GM21723 (cell line): Measurements from ENCODE around the gene FGA.
"Not testable (repeated sequence)": the region's sequence is repeated elsewhere in the genome, so short reads cannot be mapped to it uniquely, and the experiment has no call there.

Experiments
- ATAC-seq: cut with Tn5 transposase; IDR thresholded peaks from one replicate; pipeline ENCODE4 v1.9.1; 2021; ENCODE audit warnings: mild to moderate bottlenecking, moderate library complexity; ENCODE audit not compliant: unreplicated experiment

The FGA gene

DNA sequence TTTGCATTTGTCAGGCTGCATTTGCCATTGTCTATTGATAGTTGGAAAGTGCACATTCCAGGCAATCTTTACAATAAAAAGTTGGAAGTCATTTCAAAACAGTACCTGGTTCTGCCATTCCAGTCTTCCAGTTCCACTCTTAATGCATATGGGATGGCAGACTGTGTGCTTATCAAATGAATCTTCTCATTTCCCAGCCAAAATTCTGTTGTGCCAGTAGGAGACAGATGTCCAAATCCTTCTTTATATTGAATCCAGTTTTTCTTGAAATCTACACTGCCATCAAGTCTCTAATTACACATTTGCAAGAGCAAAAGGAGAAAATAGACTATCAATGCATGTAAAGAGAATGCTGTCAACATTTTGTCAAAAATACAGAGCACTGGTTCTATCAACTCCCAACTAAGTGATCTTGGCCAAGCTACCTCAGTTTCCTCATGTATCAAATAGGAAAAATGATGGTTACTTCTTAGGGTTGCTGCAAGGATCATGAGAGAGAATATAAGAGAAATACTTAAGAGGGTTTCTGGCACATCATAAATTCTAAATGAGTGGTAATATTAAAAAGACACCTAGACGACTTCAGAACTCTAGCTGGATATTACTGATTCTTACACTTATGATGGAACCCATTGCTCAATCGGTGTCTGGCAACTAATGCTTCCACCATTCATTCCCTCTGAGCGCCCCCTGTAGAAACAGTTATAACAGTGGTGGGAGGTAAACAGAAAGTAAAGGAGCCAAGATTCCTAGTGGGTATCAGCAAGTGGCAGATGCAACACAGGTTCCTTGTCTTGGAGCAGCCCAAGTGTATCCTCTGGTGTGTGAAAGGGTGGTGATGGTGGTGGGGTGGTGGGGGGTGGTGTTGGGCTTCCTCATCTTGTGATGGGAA lies 18.1 kb upstream of the FGA start:
- no peak for ATAC-seq

DNA sequence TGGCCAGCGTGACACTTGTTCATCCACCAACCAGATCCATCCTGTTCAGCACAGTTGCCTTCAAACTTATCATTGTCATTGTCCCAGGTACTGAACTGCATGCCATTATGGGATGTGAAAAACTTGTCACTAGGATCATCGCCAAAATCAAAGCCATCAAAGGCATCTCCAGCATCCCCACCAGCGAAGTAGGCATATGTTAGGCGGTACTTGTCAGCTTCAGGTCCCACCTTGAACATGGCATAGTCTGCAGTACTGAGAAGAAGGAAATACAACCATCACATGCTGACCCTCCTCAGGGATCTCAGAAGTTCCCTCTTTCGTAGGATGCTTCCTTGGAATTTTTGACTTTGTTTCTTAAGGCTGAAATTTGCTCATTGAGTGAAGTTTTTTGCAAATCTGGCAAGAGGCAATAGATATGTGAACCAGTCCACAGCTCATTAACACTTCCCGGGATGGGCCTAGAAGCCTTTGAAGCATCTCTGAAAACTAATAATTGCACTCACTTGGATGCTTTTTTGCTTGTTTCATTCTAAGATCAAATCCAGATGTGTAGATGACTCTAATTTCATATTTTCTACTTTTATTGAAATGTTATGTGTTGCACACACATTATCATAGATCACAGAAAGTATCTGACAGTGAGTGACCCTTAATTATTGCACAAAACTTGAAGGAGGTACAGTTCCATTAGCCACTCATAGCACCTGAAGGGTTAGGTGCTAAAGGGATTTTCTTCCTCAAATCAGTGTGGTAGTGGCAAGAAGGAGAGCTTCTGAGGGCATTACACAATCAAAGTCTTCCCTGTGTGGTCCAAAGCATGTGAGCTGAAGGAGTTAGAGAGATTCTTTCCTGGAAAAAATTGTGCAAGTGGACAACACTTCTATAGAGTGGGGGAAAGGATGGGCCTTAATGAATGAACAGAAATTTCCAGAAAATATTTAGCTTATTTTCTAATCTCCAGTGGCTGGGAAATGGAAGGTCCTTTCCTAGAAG lies 16.5 kb upstream of the FGA start:
- no peak for ATAC-seq

DNA sequence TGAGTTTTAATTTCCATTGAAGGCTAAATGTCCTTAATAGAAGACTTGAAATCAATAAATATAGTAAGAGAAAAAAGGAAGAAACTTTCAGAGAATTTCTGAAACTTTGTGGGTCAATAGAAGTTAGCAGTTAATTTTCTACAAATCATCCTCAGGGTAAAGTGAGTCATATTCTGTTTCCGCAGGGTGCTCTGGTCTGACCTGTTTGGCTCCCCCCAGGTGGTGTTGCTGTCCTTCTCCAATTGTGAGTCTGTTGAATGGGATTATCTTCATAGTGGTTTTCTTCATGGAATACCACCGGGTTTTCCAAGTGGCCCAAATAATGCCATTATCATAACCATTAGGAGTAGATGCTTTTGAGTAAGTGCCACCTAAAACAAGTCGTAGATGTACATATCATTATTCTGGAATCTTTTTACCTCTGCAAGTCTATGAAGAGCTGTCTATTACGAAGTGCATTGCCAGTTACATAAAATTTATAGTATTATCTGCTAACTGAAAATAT lies 14.2 kb upstream of the FGA start:
- ATAC-seq: no peak

DNA sequence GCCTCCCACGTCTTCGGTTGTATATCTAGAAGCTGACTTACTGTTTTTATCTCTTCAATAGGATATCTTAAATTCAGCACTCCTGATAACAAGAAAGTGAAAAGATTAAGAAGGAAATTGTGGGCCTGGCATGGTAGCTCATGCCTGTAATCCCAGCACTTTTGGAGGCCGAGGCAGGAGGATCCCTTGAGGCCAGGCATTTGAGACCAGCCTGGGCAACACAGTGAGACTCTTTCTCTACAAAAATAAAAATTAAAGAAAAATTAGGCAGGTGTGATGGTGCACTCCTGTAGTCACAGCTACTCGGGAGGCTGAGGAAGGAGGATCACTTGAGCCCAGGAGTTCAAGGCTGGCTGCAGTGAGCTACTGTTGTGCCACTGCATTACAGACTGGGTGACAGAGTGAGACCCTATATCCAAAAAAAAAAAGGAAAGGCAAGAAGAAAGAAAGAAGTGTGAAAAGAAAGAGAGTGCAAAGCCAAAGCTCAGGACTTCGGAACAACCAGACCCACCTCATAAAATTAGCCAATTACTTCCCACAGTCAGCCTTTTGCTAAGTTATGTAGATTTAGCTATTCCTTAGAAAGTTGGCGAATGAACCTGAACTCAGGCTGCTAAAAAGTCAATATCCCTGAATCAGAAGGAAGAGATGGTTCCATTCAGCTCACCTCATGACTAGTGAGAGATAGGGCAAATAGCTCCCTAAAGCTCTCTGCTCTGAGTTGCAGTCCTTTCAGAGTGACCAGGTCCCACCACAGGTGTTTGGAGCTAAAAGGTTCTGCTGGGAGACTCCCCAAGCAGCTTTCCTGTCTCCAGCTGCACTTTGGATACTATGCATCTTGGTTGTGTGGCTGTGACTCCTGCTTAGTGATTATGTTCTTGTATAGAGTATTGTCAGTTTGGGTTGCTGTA lies 12.7 kb upstream of the FGA start:
- ATAC-seq: no peak

DNA sequence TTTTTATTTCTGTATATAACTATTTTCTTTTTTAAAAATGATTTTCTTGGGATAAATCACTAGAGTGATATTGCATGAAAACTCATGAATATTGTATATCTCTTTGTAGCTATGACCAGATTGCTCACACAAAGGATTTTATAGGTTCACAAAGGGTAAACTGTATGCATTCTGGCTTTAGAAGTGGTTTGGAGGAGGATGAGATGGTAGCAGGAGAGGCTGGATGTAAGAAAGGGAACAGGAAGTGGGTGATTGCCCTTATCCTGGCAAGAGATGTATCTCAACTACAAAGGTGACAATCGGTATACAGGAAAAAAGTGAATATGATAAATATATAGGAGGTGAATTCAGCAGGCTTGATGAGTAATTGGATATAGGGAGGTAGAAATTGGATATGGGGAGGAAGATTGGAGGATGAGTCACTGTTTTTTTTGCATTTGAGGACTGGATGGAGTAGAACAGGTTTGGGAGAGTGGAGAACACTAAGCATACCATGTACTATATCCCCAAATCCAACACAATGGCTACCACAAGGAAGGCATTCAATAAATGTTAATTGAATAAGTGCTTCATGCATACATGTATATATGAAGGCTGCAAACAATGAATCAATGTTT lies 12.0 kb upstream of the FGA start:
- no peak for ATAC-seq

DNA sequence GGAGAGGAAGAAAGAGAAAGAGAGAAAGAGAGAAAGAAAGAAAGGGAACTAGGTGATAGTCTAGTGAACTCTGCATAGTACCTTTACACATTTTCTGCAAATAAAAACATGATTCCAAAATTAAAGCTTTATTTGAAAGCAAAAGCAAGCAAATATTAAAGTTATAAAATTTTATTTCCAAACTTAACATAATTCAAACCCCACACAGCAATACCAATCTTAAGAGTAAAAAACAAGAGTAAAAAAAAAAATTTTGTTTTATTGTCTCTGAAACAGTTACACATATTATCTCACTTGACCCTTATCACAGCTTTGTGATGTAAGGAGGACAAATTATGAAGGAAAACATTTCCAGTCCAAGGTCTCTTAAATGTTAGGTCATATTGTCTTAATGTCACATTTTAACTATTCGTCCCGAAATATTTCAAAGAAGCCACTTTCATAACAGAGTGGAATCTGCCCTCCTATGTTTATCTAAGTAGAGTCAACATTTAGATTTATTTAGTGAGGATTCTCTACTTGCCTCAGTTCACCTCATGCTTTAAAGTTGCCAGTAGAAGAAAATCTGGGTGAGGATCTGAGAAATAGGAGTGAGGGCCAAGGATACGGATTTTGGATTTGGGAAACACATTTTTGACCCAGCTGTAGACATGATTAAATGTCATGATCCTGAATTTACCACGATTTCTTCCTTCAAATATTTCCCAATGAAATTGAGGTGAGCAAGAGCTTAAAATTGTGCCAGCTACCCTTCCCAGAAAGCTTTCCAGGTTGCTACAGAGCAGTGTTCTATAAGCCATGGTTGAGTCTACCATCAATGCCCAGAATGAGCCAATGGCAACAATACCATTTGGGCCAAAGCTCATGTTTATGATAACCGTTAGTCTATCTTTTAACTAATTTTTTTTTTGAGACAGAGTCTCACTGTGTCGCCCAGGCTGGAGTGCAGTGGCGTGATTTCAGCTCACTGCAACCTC lies 7.5 kb upstream of the FGA start:
- no peak for ATAC-seq

DNA sequence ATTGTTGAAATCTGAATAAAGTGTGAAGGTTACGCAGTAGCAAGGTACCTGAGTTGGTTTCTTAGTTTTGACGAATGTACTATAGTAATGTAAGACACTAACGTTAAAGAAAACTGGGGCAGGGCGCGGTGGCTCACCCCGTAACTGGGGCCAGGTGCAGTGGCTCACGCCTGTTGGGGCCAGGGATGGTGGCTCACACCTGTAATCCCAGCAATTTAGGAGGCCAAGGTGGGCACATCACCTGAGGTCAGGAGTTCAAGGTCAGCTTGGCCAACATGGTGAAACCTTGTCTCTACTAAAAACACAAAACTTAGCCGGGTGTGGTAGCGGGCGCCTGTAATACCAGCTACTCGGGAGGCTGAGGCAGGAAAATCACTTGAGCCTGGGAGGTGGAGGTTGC lies 6.7 kb upstream of the FGA start:
- not testable (repeated sequence) for ATAC-seq

DNA sequence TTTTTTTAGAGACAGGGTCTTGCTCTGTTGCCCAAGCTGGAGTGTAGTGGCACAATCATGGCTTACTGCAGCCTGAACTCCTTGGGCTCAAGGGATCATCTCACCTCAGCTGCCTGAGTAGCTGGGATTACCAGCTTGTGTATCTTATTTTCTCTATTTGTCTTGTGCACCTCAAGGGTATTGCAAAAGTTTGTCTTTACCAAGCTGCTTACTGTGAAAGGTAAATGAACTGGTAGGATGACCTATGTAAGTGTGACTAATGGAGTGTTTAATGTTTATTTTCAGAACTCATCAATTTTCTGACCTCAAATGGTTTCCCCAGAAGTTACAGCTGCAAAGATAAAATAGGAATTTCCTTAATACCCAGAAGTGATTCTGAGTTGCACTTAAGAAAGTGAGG lies 5.3 kb upstream of the FGA start:
- no peak for ATAC-seq

DNA sequence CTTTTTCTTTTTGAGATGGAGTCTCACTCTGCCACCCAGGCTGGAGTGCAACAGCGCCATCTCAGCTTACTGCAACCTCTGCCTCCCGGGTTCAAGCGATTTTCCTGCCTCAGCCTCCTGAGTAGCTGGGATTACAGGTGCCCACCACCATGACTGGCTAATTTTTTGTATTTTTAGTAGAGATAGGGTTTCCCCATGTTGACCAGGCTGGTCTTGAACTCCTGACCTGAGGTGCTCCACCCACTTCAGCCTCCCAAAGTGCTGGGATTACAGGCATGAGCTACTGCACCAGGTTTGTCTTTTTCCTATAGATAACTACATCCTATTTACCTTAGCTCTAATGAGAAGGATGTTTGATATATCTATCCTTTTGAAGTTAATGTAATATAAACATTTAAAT lies 3.8 kb upstream of the FGA start:
- ATAC-seq: not testable (repeated sequence)

DNA sequence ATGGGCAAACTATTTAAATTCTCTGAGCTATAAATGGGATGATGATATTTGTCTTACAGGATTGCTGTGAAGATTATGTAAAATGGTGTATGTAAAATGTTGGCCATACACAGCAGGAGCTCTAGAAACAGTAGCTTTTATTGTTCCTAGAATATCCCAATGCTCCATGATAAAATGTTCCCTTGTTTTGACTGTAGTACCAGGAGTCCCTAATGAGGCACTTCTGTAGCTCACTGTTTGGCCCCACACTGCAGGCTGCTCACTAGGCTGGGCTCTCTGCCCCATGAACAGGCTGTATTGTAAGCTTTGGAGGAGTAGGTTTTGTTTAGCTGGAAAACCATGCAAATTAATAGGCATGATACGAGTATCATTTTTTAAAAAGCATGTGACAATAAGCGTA lies 3.3 kb upstream of the FGA start:
- no peak for ATAC-seq

DNA sequence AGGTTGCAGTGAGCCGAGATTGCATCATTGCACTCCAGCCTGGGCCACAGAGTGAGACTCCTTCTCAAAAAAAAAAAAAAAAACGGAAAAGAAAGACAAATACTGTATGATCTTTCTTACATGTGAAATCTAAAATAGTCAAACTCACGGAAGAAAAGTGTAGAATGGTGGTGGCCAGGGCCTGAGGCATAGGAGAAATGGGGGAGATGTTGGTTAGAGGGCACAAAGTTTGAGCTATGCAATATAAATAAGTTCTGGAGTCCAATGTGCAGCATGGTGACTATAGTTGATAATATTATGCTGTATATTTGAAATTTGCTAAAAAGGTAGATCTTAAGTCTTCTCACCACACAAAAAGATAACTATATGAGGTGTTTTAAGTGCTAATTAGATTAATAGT lies 1.3 kb upstream of the FGA start:
- no peak for ATAC-seq

DNA sequence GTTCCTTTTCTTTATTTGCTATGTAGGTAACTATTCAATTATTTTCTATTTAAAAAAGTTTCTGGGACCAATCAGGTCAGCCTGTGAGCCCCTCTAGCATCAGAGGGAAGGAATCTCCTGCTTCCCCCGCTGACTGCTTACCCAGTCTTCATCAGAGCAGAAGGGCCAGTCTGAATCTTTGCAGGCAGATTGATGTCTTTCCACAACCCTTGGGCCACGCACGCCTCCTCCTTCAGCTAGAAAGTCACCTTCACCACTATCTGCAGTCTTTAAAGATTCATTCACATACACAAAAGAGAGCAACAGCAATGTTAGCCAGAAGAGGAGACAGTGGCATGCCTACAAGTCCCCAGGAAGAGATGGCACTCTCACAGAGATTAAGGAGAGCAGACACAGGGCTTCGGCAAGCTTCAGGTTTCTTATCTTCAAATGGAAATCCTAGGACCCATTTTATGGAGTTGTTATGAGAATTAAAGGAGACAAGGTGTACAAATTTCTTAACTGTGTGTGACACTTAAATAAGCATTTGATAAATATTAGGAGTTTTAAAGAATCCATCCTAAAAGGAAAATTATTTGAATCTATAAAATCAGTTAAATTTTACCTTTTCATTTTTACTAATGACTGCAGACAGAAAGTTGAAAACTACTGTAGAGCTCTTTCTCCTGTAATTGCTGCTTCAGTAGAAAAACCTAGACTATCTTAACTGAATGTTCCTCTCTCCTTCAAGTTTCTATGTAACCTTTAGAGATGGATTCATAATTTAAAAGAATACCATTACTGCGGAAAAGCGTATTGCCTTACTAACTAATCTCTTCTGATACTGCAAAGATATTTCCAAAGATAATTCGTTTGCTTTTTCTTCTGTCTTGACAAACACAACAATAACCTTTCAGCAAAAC lies 995 bp downstream of the FGA start:
- ATAC-seq: no peak

DNA sequence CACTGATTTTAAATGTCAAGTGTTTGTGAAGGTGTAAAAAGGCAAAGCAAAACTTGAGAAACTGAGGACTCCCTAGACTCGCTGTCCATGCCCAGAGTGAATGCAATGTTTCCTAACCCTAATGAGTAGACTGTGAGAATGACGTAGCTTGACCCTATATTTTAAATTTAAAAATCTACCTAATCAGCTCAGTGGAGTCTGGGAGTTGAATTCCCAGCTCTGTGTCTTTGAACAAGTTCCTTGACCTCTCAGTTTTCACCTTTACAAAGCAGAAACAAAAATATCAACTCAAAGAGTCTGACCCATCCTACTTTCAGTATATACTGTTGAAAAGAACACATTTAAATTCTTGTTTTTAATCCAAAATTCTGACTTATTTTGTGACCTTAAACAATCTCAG lies 2.3 kb downstream of the FGA start:
- no peak for ATAC-seq

DNA sequence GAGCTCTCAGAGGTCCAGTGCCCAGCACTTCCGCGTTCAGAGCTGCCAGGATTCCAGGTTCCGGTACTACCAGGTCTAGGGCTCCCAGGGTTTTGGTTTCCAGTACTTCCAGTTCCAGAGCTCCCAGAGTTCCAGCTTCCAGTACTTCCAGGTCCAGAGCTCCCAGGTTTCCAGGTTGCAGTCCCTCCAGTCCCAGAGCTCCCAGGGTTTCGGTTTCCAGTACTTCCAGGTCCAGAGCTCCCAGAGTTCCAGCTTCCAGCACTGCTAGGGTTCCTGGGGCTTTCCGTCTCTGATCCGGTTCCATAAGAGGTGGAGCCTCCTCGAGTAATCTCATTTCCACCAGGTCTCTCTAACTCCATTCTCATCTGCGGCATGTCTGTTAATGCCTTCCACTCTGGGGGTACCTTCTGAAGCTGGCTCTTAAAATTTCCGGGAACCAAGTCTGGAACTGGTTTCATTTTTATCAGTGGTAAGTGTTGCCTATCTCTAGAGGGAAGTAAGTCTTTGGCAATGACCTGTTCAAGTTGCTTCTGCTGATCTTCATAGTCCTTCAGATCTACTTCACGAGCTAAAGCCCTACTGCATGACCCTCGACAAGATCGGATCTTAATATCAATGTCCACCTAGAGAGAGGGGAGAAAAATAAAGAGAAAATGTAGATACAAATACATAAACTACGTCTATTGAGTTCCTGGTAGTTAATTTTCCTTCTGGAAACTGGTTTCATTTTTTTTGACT lies 4.1 kb downstream of the FGA start:
- no peak for ATAC-seq

DNA sequence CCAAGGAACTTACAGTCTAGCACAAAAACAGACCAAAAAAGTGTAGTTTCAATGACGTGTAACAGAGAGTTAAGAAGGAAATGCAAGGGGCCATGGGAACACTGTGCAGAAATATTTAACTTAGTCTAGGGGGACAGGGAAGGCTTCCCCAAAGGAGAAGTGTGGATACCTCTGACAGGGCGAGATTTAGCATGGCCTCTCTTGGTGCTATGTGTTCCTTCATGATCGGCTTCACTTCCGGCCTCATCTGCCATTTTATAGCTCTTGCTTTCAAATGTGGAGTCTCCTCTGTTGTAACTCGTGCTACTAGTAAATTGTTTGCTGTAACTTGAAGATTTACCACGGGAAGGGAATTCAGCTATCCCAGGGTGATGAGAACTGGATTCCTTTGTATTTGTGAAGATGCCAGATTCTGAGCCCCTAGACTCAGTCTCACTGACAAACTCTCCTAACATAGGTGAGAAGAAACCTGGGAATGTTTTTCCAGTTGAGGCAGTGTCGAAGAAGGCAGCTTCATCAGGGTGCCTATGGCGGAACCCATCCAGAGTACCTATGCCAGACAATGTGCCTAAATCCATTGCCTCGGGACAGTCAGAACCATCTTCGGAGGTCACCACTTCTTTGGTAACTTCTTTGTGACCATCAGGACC lies 5.0 kb downstream of the FGA start:
- no peak for ATAC-seq

DNA sequence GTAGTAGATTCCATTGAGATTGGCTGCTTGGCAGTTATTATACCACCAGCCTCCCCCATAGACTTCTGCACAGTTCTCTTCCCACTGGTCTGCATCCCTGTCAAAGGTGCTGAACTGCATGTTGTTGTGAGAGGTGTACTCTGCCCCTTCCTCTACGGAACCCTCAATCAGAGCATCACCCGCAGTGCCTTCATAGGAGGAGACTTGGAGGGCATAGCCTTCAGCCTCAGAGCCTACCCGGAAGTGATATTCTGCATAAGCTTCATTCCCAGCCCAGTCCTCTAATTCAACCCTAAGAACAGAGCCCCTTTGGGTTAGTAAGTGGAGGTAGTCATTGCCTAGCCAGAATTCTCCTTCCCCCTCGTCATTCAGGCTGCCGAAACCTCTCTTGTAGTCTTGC lies 6.3 kb downstream of the FGA start:
- no peak for ATAC-seq

DNA sequence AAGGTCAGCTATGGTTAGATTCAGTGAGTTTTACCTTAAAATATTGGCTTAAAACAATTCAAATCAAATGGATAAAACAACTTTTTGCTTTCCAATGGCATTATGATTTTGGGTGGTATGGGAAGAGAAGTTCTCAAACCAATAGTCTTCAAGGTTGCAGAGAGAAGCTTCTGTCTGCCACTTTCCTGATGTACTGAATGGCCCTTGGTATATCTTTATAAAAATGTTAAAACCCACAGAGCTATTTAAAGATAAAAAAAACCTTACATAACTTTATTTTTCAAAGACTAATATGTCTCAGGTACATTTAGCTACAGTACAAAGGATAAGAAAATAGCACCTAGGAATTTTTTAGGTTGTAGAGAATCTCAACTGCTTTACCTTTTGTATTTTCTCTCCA lies 6.9 kb downstream of the FGA start:
- no peak for ATAC-seq
